Activated T-helper 1 cell treated with anti-CD3 and anti-CD28 coated beads, Interleukin-2, amount 50 U/mL, for 16 hours (primary cell): ENCODE results near the gene SLC6A6.

Experiments
- DNase-seq, 2 donors: peaks; one replicate each; pipeline ENCODE4 v3.0.0-alpha.2; 2020; ENCODE audit warnings: low read depth in 1 of 2, low spot score in 1 of 2

SLC6A6 gene

DNA sequence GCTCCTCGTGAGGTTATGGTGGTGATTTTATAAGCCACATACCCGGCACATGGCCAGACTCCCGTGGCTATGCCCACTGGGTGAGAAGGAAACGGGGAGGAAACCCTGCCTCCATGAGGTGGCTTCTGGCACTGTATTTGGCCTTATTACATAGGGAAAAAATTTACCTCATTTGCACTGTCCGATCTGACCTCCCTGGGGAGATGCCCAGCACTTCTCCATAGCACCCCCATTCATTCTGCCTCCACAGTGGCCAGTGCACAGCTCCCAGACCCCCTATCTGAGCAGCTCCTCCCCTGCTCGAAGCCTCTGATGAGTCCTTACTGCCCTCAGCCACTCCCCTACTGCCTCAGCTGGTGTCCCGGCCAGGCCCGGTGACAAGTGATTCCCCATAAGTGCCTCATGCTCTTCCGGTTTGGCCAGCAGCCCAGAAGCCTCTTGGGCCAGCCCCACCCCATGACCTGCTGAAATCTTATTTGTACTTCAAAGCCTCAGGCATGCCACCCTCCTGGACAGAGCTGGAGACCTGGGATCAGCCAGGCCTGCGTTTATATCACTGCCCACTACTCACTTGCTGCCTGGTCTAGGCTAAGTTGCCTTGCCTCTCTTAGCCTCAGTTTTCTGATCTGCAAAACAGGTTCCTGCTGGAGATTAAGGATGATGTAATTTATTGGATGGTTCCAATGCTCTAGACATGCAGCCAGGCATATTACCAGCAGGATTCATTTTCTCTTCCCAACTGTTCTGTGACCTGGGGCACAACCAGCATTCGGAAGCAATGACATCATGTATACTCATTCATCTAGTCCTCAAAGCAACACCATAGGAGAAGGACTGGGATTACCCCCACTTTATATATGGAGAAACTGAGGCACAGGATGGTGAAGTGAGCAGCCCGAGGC, 30.6 kb upstream of the SLC6A6 start:
- no peak for DNase-seq

DNA sequence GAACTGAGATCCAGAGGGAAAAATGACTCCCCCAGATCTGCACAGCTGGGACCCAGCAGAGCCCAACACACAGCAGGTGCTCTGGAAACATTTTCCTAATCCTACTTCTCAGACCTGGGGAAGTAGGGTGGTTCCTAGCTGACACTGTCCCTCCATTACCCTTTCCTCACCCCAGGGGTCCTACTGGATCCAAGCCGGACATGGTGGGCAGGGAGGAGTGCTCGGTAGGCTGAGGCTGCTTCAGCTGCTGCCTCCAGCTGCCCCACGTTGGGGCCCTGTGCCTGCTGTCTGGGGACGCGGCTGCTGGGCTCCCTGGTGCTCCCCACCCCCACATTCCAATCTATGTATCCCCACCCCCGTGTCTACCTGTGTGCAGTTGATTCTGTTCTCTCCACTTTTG, 29.8 kb upstream of the SLC6A6 start:
- no peak for DNase-seq

DNA sequence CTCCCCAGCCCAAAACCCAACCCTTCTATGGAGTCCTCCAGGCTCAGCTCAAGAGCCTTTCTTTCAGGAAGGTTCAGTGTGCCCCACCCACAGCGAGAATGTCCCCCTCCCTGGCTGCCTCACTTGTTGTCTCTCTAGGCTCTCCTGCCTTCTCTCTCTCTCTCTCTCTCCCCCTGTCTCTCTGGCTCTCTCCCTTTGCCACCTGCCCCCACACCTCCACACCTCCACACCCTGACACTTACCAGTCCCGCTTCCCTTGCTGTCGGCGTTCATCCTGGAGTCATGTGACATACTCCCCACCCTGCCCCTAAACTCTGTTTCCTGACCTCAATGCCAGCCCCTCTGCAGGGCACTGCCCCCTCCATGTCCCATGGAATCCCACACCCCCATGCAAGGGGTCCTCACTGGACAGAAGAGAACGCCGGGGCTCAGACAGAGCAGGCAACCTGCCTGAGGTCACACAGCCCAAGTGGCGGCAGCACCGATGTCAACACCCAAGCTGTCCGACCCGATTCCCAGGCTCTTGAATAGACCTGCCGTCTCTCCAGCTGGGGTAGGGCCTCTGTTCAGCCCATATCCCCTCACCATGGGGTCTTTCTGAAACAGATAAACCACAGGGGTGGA, 28.5 kb upstream of the SLC6A6 start:
- DNase-seq = no peak

DNA sequence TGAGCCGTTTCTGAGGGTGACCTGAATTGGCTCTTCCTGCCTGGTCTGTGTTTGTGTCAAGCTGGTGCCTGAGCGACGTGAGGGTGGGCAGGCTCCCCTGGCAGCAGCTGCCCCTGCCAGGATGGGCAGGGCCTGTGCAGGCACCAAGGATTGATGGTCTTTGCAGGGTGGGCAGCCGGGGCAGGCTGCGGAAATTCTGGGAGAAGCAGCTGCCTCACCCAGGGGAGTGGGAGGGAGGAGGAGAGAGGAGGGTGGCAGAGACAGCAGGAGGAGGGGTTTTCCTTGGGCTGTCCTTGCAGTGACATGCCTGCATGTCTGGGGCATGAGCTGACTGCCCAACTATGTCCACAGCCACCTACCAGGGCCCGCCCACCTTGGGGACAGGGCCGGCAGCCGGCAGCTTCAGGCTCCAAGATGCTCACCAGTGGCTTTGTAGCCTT, 27.9 kb upstream of the SLC6A6 start:
- DNase-seq = no peak

DNA sequence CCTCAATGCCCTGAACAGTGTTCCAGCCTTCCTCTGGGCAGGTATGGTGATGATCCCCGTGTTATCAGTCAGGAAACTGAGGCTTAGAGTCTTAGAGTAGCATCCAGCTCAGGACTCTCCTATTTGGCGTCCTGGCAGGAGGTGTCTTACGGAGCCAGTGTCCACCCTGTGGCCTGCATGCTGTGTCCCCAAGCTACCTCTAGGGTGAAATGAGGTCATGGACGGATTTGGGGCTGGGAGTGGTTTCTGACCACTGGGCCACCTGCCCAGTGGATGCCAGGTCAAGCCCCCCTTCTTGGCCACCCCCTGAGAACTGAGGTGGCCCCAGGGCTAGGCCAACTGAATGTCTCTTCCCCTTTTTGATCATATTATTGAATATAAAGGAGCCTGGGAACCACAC, 27.2 kb upstream of the SLC6A6 start:
- no peak for DNase-seq

DNA sequence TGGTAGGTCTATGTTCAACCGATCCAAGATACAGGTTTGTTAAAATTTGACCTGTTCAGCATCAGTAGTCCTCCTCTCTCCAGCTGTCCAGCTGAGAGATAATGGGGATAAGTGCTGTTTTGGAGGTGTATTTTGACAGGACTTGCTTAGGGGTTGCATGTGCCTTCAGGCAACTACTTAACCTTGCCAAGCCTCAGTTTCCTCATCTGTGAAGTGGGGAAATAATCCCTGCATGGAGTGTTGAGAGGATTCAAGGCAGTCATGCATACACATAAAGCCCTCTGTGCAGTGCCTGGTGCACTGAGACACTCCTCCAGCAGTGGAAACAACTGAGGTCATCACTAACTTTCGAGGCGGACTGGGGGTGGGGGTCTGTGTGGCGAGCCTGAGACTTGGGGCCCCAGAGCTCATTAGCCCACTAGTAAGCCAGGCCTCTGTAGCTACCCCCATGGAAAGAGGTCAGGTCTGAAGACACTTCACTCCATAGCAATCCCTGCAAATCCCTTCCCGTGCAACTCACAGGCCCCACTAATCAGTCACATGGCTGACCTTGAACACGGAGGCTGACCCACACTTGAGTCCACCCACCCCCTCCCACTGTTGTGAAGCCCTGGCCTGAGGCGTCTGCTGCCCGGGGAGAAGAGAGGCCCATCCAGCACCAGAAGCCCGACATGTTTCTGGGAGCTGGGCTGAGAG, 25.9 kb upstream of the SLC6A6 start:
- no peak for DNase-seq

DNA sequence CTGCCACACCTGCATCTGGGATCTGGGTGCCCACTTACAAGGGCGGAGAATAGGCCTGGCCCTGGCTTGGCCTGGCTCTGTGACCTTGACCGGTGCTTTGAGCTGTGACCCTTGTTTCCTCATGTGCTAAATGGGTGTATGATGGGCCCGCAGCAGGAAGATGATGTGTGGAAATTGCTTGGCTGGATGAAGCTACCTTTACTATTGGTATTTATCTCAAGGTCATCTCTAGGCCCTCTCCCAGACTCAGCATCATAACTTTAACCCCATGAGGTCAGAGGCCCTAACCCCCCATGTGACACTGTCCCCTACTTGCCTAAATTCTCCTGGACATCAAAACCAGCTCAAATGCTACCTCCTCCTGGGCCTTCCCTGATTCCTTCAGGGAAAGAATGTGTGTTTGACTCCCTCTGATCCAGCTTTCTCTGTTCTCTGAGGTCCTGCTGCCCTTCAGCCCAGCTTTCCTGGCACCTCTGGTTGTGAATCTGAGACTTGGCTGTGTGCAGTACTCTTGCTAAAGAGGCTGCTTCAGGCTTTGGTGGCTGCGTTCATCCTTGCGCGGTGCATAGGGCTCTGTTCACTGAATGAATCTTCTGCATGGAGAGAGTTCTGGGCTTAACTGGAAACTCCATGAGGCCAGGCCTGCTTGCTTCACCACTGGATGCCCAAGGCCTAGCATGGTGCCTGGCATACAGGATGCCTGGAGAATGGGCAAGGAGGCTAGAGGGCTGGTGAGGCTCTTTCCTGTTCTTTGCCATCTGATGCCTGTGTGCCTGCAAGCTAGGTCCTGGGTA, 25.2 kb upstream of the SLC6A6 start:
- DNase-seq = no peak

DNA sequence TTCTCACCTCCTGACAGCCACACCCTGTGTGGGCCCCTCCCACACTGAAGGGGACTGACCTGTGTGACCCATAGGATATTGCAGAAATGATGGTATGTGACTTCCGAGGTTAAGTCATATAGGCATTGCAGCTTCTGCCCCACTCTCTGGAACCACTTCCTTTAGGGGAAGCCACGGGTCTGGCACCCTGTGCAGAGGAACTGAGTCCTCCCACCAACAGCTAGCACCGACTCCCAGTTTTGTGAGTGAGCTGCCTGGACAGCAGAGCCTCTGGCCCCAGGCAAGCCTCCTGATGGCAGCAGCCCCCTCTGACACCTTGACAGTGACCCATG, 24.6 kb upstream of the SLC6A6 start:
- no peak for DNase-seq

DNA sequence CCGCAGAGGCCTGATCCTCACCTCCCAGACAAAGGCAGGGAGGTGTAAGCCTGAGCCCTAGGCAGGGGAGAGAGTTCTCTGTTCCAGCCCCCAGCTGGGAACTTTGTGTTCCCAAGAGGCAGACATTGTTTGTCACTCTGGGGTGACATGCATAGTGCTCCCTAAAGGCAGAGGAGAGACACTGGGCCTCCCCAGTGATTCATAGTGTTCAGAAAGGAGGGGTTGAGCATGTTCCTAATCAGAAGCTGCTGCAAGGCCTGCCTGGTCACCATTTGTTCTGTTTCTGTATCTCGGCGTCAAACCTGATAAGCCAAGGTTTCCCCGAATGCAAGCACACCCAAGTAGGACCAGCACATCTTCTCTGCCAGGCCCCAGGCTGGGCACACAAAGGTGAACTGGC, 24.0 kb upstream of the SLC6A6 start:
- no peak for DNase-seq

DNA sequence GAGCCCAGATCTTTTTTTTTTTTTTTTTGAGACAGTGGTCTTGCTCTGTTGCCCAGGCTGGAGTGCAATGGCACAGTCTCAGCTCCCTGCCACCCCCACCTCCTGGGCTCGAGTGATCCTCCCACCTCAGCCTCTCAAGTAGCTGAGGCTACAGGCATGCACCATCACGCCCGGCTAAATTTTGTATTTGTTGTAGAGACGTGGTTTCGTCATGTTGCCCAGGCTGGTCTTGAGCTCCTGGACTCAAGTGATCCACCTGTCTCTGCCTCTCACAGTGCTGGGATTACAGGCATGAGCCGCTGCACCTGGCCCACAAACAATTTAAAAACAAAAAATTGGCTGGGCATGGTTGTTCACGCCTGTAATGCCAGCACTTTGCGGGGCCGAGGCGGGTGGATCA, 22.6 kb upstream of the SLC6A6 start:
- DNase-seq = no peak

DNA sequence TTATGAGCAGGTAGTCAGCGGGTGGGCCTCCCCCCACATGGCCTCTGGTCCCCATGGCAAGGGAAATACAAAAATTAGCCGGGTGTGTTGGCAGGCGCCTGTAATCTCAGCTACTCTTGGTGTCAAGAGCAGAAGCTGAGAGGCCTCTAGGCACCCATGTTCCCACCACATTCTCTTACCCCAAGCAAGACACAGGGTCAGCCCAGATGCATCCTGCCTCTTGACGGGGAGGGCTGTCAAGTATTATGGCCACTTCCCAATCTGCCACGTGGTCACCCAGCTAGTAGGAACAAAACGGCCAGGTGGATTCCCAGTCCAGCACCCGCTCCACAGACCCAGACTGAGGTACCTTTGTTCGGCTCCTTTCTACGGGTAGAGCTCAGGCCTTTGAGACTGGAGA, 16.2 kb upstream of the SLC6A6 start:
- DNase-seq = no peak

DNA sequence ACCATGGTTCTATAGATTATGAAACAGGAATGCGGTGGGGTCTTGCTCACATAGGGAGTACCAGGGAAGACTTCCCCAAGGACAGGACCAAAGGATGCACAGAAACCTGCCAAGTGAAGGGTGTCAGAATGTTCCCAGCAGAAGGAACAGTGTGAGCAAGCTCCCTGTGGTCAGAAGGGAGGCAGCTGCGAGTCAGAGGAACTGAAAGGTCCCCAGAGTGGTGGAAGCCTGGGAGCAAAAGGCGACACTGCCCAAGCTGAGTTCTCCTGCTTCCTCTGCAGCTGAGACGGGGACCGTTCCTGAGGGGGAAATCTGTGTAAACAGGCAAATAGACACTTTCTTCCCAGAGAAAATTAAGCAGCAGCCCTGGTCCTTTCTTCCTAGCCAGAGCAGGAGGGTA, 14.2 kb upstream of the SLC6A6 start:
- DNase-seq = no peak

DNA sequence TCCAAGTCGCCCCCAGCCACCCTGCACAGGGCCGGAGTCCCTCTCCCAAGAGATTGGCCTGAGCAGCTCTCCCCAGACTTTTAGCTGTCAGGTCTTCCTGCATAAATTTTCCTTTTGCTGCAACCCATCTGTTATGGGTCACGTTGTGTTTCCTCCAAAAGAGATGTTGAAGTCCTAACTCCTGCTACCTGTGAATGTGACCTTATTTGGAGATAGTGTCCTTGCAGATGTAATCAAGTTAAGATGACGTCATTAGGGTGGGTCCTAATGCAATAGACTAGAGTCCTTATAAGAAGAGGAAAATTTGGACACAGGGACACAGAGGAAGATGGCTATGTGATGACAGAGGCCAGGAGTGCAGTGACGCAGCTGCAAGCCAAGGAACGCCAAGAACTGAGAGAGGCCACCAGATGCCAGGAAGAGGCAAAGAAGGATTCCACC, 13.2 kb upstream of the SLC6A6 start:
- DNase-seq = no peak

DNA sequence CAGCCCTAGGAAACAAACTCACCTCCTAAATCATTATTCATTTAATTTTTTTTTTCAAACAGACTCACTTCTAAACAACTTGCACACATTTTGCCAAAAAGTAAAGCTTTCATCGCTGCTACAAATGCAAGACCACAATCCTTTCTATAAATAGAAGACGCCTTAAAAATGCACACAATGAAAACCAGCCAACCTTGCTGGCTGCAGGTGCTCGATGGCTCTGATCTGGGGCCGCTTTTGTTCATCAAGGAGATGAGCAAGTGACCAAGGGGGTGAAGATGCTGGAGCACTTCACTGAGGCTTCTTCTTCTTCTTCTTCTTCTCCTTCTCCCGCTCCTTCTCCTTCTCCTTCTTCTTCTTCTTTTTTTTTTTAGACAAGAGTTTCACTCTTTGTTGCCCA, 12.7 kb upstream of the SLC6A6 start:
- DNase-seq = no peak

DNA sequence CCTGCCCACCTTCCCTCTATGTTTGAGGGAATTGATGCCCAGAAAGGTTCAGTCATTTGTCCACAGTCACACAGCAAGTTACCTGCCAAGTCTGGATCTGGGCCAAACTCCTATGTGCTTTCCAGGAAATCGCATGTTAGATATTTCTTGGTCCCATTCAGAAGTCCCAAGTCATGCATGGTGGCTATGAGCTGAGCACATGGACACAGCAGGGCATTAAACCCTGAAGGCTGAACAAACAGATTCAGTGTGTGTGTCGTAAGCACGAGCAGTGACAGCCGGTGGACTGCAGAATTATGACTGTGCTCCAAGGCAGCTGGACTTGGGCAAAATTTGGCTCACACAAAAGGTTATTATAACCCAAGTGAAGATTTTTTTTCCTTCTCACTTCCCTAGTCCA, 11.4 kb upstream of the SLC6A6 start:
- DNase-seq = no peak

DNA sequence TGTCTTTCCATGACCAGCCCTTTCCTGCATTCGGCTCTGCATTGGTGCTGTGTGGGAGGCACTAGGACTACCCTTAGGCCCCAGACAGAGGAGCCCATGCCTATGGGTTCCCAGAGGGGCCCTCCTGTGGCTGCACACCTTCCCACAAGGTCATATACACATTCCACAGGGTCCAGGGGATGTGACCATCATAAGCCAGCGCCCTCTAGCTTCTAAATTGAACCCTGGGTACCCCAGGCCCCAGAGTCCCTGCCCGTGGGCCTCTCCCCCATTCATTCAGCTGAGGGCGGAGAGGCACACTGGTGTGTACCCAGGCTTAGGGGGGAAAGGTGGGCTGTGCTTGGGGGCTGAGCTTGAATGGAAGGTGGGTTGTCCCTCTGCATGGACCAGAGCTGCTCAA, 10.2 kb upstream of the SLC6A6 start:
- DNase-seq = no peak

DNA sequence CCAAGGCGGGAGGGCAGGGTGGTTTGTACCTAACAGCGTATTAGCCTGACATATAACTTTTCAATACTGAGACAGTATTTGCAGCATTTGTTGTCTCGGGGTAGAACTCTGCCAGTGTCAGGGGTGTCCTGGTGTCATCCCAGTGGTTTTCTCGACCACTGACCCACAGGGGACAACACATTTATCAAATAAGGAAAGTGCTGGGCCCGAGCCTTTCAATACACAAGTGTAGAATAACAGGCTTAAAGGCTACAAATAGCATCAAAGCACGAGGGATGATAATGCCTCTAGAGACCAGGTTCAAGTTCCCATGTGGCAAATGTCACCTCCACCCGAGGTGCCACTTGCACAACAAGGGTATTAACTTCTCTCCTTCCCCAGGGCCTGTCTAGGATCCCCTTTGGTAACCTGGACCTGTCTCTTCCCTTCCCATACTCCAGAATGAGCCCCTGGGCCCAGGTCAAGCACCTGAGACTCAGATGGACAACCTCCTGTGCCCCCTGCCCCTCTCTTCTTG, 9.5 kb upstream of the SLC6A6 start:
- DNase-seq = no peak

DNA sequence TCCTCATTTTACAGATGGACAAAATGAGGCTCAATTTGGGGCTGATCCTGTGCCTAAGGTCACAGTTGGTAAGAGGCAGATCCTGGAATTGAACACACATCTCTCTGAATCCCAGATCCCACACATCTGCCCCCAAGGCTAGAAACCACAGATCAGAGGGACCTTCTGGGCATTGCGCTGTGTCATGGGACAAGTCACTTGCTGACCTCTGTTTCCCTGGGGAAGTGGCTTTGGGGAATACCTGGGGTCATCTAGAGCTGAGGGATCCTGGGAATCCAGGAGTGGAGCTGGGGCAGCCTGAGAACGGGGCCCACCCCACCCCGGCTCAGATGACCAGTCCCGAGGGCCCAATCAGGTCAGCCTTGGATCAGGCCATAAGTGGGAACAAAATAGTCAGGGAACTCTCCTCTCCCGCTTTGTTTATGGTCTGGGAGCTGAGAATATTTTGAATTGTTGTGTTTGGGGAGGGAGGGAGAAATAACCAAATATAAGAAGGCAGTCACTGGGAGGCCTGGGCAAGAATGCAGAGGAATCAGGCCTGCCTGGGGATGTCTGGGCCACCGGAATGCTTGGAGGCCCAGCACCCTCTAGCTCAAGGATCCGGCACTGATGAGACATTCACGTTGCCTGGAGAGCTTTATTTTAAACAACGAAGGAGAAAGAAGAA, 8.8 kb upstream of the SLC6A6 start:
- DNase-seq = no peak

DNA sequence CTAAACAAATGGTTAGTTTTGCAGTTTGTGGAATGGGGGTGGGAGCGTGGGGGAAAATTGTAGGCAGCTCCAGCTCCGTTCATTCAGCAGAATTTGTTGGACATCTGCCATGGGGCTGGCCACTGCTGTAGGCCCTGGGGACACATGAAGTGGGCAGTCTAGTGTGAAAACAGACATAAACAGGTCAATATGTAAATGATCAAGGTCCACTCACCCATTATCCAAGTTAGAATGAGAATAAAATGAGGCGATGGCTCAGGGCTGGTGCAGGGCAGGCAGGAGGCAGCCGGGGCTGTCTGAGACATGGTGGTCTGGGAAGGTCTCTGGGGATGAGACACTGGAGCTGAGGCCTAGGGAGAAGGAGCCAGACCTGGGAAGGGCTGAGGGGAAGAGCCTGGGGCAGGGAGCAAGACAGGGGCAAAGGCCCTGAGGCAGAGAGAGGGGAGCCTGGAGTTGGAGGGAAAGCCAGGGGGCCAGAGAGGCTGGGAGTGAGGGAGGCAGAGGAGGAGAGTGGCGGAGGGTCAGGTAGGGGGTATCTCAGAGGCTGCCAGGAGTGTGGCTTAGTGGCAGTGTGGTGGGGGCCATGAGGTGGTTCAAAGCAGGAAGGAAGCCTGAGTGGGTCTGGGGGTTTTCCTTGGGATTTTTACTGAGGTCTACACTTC, 6.2 kb upstream of the SLC6A6 start:
- DNase-seq = no peak

DNA sequence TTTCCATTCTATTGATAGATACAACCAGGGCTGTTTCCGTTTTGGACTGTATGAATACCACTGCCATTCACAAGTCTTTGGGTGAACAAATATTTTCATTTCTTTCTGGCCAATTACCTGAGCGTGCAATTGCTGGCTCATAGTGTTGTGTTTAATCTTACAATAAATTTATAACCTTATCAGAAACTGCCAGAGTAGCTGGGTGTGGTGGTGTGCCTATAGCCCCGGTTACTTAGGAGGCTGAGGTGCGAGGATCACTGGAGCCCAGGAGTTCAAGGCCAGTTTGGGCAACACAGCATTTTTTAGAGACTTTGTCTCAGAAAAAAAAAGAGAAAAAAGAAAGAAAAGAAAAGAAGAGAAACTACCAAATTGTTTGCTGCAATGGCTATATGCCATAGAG, 5.4 kb upstream of the SLC6A6 start:
- DNase-seq = no peak
